GM19324 (cell line): ENCODE results near the gene PAM.
"Not testable (repeated sequence)": the region's sequence is repeated elsewhere in the genome, so short reads cannot be mapped to it uniquely, and the experiment has no call there.

Experiments used
- ATAC-seq: cut with Tn5 transposase; IDR thresholded peaks from one replicate; pipeline ENCODE4 v1.9.1; 2021; ENCODE audit warnings: mild to moderate bottlenecking, moderate library complexity; ENCODE audit not compliant: unreplicated experiment, low FRiP score

Gene PAM

GRCh38 chr5:102775756-102776155 lies 20.7 kb downstream of the PAM start:
- not testable (repeated sequence) for ATAC-seq

DNA sequence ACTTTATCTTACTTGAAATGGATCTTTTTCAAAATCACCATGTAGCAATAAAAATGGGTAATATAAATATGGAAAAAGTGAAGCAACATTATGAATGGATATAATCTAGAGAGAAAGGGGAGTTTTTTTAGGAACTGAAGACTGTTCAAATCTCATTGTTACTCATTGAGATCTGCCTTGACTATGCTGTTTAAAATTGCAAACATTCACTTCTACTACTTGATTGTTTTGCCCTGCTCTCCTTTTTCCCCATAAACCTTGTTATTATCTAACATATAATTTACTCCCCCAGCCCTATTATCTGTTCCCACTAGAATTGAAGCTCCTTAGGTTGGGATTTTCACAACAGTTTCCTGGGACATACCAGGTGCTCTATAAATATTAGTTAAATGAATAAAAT lies 22.0 kb downstream of the PAM start:
- ATAC-seq: no peak

DNA sequence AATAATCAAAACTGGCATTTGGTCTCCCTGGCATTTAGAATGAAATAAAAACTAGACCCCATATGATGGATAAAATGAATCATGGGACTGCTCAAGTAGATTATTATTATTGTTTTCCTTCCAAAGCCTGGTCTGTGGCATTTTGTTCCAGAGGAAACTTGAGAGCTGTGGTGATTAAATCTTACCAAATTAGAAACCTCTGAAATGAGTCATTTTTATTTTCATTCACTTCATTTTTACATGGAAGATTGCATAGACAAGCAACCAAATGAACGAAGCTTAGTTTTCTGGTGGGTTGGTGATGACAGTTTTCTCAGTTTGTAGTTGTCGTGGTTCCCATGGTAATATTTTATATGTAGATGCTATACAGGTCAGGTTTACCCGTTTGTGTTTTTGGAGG lies 23.4 kb downstream of the PAM start:
- no peak for ATAC-seq

DNA sequence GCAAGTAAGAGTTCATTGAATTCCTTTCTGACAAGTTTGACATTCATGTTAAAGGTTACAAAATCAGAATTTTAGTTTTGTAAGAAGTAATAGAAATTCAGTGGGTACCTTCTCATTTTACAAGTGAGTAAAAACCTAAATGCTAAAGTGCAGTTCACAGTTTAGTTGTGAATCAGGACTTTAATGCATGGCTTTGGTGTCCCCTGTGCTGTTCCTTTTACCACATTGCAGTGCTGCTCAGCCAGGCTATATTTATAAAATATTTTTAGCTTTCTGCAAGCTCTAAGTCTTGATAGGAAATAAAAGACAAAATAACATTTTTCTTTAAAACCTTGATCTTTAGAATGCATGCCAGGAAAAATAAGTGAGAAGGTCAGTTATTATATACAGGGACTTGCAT lies 26.3 kb downstream of the PAM start:
- no peak for ATAC-seq

DNA sequence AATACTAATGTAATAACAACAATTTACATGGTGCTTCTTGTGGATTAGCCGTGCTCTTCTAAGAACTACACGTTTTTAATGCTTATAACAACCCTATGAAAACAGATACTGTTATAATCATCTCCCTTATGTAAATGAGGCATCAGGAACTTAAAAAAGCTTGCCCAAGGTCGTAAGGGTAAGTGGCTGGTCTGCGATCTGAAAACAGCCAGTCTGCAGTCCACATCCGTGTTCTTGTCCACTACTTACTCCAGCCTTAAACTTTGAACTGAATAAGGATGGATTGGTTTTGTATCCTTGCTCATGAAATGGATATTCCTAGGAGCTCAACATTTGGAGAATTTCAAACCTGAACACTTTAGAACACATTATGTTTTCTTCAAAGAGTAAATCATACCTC lies 26.7 kb downstream of the PAM start:
- no peak for ATAC-seq

DNA sequence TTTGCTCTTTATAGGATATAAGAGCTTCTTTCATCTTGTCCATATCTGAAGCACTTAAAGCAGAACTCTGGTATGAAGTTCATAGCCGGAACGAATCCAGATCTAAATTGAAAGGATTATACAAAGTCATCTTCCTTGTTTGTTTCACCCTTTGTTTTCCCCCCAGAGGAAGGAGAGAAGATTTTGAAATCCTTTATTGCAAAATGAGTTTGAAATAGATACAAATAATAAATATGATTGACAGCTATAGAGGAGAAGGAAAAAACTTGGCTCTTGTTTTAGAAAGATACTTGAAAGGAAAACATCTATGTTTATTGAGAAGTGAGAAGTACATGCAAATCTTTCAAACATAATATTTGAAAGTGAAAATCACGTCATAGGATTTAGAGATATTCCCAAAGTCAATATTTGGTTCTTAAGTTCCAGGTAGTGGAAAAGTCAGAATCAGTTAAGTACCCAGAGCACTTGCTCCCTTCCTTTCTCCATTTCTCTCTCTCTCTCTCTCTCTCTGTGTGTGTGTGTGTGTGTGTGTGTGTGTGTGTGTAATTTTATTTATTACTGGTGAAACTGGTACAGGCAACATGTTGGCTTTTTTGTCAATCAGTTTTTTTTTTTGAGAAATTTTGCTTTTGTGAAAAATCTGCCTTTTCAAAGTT lies 27.2 kb downstream of the PAM start:
- no peak for ATAC-seq

DNA sequence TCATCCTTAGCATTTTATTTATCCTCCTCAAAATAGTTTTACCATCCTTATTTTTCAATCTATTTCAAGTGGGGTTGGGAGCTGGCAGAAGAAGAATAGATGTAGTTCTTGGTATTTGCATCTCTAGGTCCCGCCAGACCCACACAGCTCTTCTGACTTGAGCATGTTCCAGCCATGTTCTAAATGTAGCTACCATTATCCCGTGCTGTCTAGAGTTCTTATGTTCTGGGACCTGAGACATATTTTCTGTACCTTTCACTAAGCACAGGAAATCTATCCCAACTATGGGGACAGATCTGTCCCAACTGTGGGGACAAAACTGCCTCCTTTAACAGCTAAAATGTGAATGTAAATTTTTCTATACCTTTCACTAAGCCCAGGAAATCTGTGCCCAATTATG lies 32.0 kb downstream of the PAM start:
- ATAC-seq: no peak

GRCh38 chr5:102788788-102789187 lies 33.7 kb downstream of the PAM start:
- no peak for ATAC-seq

- ATAC-seq: no peak
Observed at GRCh38 chr5:102789469-102789868, 34.4 kb downstream of the PAM start.

GRCh38 chr5:102790748-102791147 lies 35.6 kb downstream of the PAM start:
- no peak for ATAC-seq

- ATAC-seq: no peak
Observed at GRCh38 chr5:102792705-102793104, 37.6 kb downstream of the PAM start.

DNA sequence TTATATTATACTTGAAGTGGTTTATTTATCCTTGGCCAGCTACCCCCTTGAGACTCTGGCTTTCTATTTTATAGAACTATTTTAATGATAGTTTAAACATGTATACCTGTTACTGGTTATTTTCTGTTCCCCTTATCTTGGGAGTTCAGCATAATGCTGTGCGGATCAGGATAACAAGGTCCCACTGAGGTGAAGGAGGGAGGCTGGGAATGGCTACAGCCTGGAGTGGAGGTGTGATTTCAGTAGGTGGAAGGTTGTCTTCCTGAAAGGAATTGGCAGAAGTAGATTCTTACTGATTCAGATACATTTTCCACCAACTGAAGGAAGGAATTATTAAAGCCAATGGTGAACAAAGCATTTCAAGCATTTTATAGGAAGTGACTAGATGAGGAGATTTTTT lies 38.9 kb downstream of the PAM start:
- ATAC-seq: no peak

GRCh38 chr5:102794677-102795331 lies 39.7 kb downstream of the PAM start:
- ATAC-seq: no peak

DNA sequence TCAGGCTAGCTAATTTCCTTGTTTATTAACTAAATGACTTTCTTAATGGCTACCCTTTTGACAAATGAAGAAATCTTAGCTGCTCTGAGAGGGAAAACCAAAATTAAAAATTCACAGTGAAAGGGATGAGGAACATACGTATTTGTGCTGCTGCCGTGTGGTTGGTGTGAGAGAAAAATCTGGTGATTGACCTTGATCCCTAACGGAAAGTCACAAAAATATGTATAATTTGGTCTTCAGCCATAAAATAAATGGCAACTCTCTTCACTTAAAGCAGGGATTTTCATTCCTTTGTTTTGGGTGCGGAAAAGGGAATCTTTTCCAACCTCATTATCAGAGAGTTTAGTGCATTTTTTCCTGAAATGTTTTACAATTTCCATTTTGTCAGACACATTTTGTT lies 40.4 kb downstream of the PAM start:
- no peak for ATAC-seq

- no peak for ATAC-seq
Observed at GRCh38 chr5:102796009-102796408, 40.9 kb downstream of the PAM start.

DNA sequence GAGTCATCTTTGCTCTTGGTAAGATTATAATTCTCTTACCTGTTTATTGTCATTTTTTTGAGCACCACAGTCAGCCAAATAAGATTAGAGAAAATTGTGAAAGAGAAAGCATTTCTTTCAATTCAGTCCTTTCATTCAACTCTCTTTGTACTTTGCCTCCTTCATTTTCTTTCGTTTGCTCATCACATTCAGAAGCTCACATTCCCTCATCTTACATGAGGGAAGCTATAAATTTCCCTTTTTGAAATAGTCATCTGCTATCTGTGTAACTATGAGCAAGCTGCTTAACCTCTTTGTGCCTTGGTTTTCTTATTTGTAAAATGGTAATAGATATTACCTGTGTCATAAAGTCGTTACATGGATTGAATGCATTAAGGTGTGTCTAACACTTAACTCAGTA lies 41.4 kb downstream of the PAM start:
- ATAC-seq: no peak

- ATAC-seq: no peak
Observed at GRCh38 chr5:102797322-102797884, 42.3 kb downstream of the PAM start.

- no peak for ATAC-seq
Observed at GRCh38 chr5:102798104-102798785, 43.1 kb downstream of the PAM start.

- no peak for ATAC-seq
Observed at GRCh38 chr5:102799017-102799416, 43.9 kb downstream of the PAM start.

- no peak for ATAC-seq
Observed at GRCh38 chr5:102800427-102800826, 45.3 kb downstream of the PAM start.

DNA sequence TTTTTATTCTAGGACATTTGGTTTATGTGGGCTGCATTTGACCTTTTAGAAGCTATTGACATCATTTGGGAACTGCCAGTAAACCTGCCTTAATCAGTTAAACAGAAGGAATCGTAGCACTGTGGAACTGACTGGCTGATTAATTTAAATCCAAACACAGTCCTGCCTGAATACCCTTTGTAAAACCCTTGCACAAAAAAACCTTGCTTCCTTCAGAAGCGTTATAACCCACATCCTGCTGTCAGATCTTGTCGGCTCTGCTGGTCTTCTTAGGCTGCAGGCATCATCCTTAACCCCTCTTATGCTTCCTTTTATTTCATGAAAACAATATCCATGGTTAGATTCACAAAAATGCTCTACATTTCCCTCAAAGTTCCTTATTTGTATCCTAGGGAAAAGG lies 46.3 kb downstream of the PAM start:
- no peak for ATAC-seq
